Type B pancreatic cell (in vitro differentiated cells): ENCODE measurements around the gene TMEM33. TPM values are rescaled to one million over a fixed set of nuclear protein-coding genes. Genes with fewer than 3 reads are reported as not detected.
"Not testable (repeated sequence)": the region's sequence is repeated elsewhere in the genome, so short reads cannot be mapped to it uniquely, and the experiment has no call there.

Source experiments
- DNase-seq: peaks from one replicate; pipeline ENCODE4 v3.0.0; 2021; ENCODE audit warnings: mixed read lengths; ENCODE audit not compliant: unreplicated experiment; ENCODE audit errors: extremely low spot score
- H3K27ac Mint-ChIP-seq: 2 replicates; pipeline ENCODE4 v1.8.0; 2021; ENCODE audit warnings: mild to moderate bottlenecking, mixed read lengths
- H3K27me3 Mint-ChIP-seq: 2 replicates; pipeline ENCODE4 v1.8.0; 2021; ENCODE audit warnings: mixed read lengths
- H3K36me3 Mint-ChIP-seq: 2 replicates; pipeline ENCODE4 v1.8.0; 2021; ENCODE audit warnings: mixed read lengths
- H3K4me1 Mint-ChIP-seq: one replicate; pipeline ENCODE4 v1.8.0; 2021; ENCODE audit warnings: mixed read lengths; ENCODE audit not compliant: unreplicated experiment
- H3K4me3 Mint-ChIP-seq: 2 replicates; pipeline ENCODE4 v1.8.0; 2021; ENCODE audit warnings: mild to moderate bottlenecking, mixed read lengths
- H3K9me3 Mint-ChIP-seq: 2 replicates; pipeline ENCODE4 v1.8.0; 2021; ENCODE audit warnings: mixed read lengths
- CTCF ChIP-seq: fragments of 200-600 bp; sonication (generic); conservative IDR thresholded peaks from 2 replicates; pipeline ENCODE4 v1.5.0; 2021; ENCODE audit warnings: antibody characterized with exemption, mild to moderate bottlenecking
- total RNA-seq: library from RNA; stranded (reverse); gene quantifications from 2 replicates; pipeline ENCODE4 v1.2.1, GENCODE V29; 2021; ENCODE audit warnings: low replicate concordance

The TMEM33 gene
- total RNA-seq, 1 donor from 2014 or later: 60.5 TPM

- Mint-ChIP-seq H3K9me3 (no peaks in the 10 kb centered on the region), H3K4me1 (peaks cover 5% of the 10 kb centered on the region)
- TF ChIP-seq CTCF: no peak
Measured at GRCh38 chr4:41889317-41889716, 45.9 kb upstream of the TMEM33 start.

DNA sequence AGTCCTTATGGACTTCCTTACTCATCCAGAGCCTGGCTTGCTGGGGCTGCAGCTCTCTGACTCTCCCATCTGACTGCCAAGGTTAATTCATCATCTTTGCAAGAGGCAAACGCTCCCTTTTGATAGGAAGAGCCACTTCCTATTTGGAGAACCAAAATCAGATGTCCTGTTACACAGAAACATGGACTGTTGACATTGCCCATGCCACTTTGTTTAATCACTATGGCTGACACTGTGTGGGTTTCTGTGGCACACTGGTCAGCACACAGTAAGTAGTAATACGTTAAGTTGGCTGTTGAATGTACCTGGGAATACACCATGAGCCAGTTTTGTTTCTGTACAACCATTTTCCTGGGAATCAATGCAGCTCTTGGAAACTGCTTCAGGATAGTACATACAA lies 45.1 kb upstream of the TMEM33 start:
- TF ChIP-seq CTCF: no peak
- no peaks in the 10 kb centered on the region for H3K9me3 Mint-ChIP-seq
- H3K4me3 Mint-ChIP-seq: no peak overlapping the region
- peaks cover 53% of the 10 kb centered on the region for H3K27me3 Mint-ChIP-seq
- DNase-seq: no peak
- peaks cover 5% of the 10 kb centered on the region for H3K4me1 Mint-ChIP-seq
- no peak overlapping the region for H3K27ac Mint-ChIP-seq
- no peaks in the 10 kb centered on the region for H3K36me3 Mint-ChIP-seq

More at GRCh38 chr4:41889317-41889716, 45.9 kb upstream of the TMEM33 start:
- no peak for DNase-seq
- no peaks in the 10 kb centered on the region for H3K36me3 Mint-ChIP-seq
- no peak overlapping the region for H3K27ac Mint-ChIP-seq
- peaks cover 61% of the 10 kb centered on the region for H3K27me3 Mint-ChIP-seq
- H3K4me3 Mint-ChIP-seq: no peak overlapping the region

GRCh38 chr4:41896648-41897047 lies 38.6 kb upstream of the TMEM33 start:
- Mint-ChIP-seq H3K27ac (no peak overlapping the region), H3K36me3 (no peaks in the 10 kb centered on the region), H3K9me3 (no peaks in the 10 kb centered on the region), H3K27me3 (peaks cover 15% of the 10 kb centered on the region), H3K4me3 (no peak overlapping the region), H3K4me1 (no peaks in the 10 kb centered on the region)
- TF ChIP-seq CTCF: no peak
- no peak for DNase-seq

DNA sequence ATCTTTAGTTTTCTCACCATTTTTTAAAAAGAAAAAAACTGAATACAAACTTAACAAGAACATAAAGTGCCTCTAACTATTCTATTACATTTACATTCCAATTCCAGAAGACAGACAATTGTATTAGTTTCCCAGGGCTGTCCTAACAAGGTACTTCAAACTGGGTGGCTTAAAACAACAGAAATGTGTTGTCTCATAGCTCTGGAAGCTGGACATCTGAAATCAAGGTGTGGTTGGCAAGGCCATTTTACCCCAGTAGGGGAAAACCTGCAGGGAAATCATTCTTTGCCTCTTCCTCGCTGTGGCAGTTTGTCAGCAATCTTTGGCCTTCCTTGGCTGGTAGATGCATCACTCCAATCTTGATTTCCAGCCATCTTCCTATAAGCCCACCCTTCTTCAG lies 37.5 kb upstream of the TMEM33 start:
- no peaks in the 10 kb centered on the region for H3K4me1 Mint-ChIP-seq
- peaks cover 11% of the 10 kb centered on the region for H3K27me3 Mint-ChIP-seq
- no peak overlapping the region for H3K27ac Mint-ChIP-seq
- no peak for DNase-seq
- TF ChIP-seq CTCF: no peak
- H3K4me3 Mint-ChIP-seq: no peak overlapping the region
- no peaks in the 10 kb centered on the region for H3K9me3 Mint-ChIP-seq
- H3K36me3 Mint-ChIP-seq: no peaks in the 10 kb centered on the region

- not testable (repeated sequence) for H3K27ac Mint-ChIP-seq, H3K9me3 Mint-ChIP-seq, H3K4me3 Mint-ChIP-seq, DNase-seq, H3K4me1 Mint-ChIP-seq, H3K27me3 Mint-ChIP-seq, H3K36me3 Mint-ChIP-seq
Measured at GRCh38 chr4:41909136-41909535, 26.1 kb upstream of the TMEM33 start.

DNA sequence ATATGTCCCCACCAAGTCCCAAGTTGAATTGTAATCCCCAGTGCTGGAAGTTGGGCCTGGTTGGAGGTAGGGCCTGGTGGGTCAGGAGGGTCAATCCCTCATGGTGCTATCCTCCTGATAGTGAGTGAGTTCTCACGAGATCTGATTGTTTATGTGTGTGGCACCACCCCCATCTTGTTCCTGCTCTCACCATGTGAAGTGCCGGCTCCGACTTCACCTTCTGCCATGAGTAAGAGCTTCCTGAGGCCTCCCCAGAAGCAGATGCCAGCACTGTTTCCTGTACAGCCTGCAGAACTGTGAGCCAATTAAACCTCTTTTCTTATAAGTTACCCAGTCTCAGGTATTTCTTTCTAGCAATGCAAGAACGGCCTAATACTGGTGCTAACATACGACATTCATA lies 22.7 kb upstream of the TMEM33 start:
- Mint-ChIP-seq H3K27me3 (no peaks in the 10 kb centered on the region), H3K36me3 (no peaks in the 10 kb centered on the region), H3K27ac (no peak overlapping the region), H3K9me3 (peaks cover 5% of the 10 kb centered on the region), H3K4me1 (peaks cover 5% of the 10 kb centered on the region), H3K4me3 (no peak overlapping the region)
- no peak for TF ChIP-seq CTCF
- DNase-seq: no peak
